ENCODE measurements around the gene ASB5.

DNA sequence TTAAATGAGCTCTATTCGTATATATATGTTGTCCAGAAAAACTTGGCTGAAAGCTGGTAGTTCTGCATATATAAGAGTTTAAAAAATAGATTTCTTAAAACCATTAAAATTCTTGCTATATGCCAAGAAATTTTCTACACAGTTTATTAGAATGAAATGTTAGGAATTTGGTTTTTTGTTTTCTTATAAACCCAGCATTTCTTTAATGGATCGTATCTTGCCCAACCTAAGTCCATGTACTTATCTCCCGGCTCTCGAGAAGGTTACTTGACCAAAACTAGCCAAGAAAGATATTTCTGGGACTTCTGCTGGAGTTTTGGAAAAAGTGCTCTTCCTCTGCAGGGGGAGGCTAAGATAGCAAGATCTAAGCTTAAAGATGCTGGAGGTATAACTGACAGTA, 4.7 kb upstream of the ASB5 start:
- TF ChIP-seq CTCF (optimal IDR thresholded peaks at IDR 0.05 in 1 of 3, IDR thresholded peaks at IDR 0.05 in 1 of 3, conservative IDR thresholded peaks at IDR 0.05 in 1 of 3; ENCODE audit: extremely low read depth in 1 of 3, insufficient read depth in 2 of 3, low read length in 3 of 3) (no peak), EZH2 (IDR thresholded peaks at IDR 0.05; ENCODE audit: low read length) (no peak)

Data from keratinocyte (primary cell).